Spleen (tissue), 7 donors: ENCODE results near the gene BMF.

Experiments used
- POLR2A ChIP-seq, 3 donors: fragments of 450-650 bp; IDR thresholded peaks; one replicate each; pipeline ENCODE4 v1.5.1; 2017; ENCODE audit warnings: antibody characterized with exemption in 3 of 3, mild to moderate bottlenecking in 1 of 3
- TF ChIP-seq, protein P1 (sequence below), 11 experiments: fragments of 200-600 bp in 7 of 11; fragments of 450-650 bp in 4 of 11; sonication (generic) in 4 of 11; IDR thresholded peaks in 8 of 11; conservative IDR thresholded peaks in 3 of 11; 1 replicate in 7 of 11; 2 replicates in 4 of 11; pipeline versions ENCODE4 v1.4.0 to v1.8.0; 2016 to 2021; ENCODE audit warnings: antibody characterized with exemption in 11 of 11, inconsistent platforms in 4 of 11, mild to moderate bottlenecking in 1 of 11
- donor health status: DM: no; HTN: no; CAD: no; lungs with moderate emphysema.
- donor health status: DM: no; HTN: no; CAD: no.
- donor health status: DM: no; HTN: no; CAD: no.

GRCh38 chr15:40112789-40113188, 4.1 kb upstream of the BMF start:
- TF ChIP-seq, protein P1, sequence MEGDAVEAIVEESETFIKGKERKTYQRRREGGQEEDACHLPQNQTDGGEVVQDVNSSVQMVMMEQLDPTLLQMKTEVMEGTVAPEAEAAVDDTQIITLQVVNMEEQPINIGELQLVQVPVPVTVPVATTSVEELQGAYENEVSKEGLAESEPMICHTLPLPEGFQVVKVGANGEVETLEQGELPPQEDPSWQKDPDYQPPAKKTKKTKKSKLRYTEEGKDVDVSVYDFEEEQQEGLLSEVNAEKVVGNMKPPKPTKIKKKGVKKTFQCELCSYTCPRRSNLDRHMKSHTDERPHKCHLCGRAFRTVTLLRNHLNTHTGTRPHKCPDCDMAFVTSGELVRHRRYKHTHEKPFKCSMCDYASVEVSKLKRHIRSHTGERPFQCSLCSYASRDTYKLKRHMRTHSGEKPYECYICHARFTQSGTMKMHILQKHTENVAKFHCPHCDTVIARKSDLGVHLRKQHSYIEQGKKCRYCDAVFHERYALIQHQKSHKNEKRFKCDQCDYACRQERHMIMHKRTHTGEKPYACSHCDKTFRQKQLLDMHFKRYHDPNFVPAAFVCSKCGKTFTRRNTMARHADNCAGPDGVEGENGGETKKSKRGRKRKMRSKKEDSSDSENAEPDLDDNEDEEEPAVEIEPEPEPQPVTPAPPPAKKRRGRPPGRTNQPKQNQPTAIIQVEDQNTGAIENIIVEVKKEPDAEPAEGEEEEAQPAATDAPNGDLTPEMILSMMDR (IDR thresholded peaks at IDR 0.05 in 8 of 11, conservative IDR thresholded peaks at IDR 0.05 in 3 of 11): no peak
- TF ChIP-seq POLR2A (IDR thresholded peaks at IDR 0.05): no peak
